H1 (cell line): ENCODE data around the gene ZNF81. TPM values are rescaled to one million over a fixed set of nuclear protein-coding genes. Genes with fewer than 3 reads are reported as not detected.

Source experiments
- CTCF ChIA-PET: fragments of 300-600 bp; sonication (Branson Sonifier 250); formaldehyde crosslinking; loops from one replicate; lab custom pipeline; 2021; ENCODE audit not compliant: partially characterized antibody; lab: Charles Lee
- POLR2A ChIA-PET: fragments of 300-600 bp; sonication (Branson Sonifier 250); formaldehyde crosslinking; loops from one replicate; lab custom pipeline; 2021; ENCODE audit warnings: inconsistent platforms; ENCODE audit not compliant: partially characterized antibody; lab: Charles Lee
- DNase-seq, 2 experiments: peaks; one replicate each; pipeline versions ENCODE4 v3.0.0 to v3.0.0-alpha.2; 2010 to 2022; ENCODE audit warnings: low spot score in 2 of 2, low read depth in 1 of 2, mixed read lengths in 1 of 2
- FAIRE-seq: peaks from 2 replicates; lab custom pipeline; 2011; peaks lifted over from hg19 to GRCh38; lab: Jason Lieb, UNC
- H2AFZ ChIP-seq: 2 replicates; pipeline ENCODE4 v1.8.1; 2012; ENCODE audit warnings: low read length, inconsistent platforms
- H2AK5ac ChIP-seq: 2 replicates; pipeline ENCODE4 v1.6.1; 2013; ENCODE audit warnings: low read depth, low read length
- H2BK120ac ChIP-seq: replicated peaks from 2 replicates; pipeline ENCODE3; 2013; ENCODE audit warnings: low read depth, low read length, inconsistent platforms
- H2BK12ac ChIP-seq: 2 replicates; pipeline ENCODE4 v1.6.1; 2013; ENCODE audit warnings: low read depth, low read length
- H2BK15ac ChIP-seq: 2 replicates; pipeline ENCODE4 v1.6.1; 2013; ENCODE audit warnings: low read length
- H2BK20ac ChIP-seq: 2 replicates; pipeline ENCODE4 v1.6.1; 2013; ENCODE audit warnings: low read length
- H2BK5ac ChIP-seq: 2 replicates; pipeline ENCODE4 v1.6.1; 2013; ENCODE audit warnings: low read depth, low read length
- H3K14ac ChIP-seq: 2 replicates; pipeline ENCODE4 v1.6.1; 2013; ENCODE audit warnings: inconsistent platforms; ENCODE audit not compliant: insufficient read length
- H3K18ac ChIP-seq: 2 replicates; pipeline ENCODE4 v1.6.1; 2013; ENCODE audit warnings: low read length; ENCODE audit errors: extremely low read depth
- H3K23ac ChIP-seq: 2 replicates; pipeline ENCODE4 v1.6.1; 2013; ENCODE audit warnings: inconsistent platforms; ENCODE audit not compliant: insufficient read length
- H3K23me2 ChIP-seq: 2 replicates; pipeline ENCODE4 v1.6.1; 2013; ENCODE audit warnings: low read depth, low read length
- H3K27ac ChIP-seq: 2 replicates; pipeline ENCODE4 v1.6.1; 2011; ENCODE audit warnings: low read depth, low read length, inconsistent platforms
- H3K27me3 ChIP-seq, 4 experiments: replicated peaks in 1 of 4; 1 replicate in 1 of 4; 2 replicates in 3 of 4; pipeline versions ENCODE4 v1.6.1 to v1.8.1; 2011 to 2013; ENCODE audit warnings: low read length in 3 of 4, mild to moderate bottlenecking in 3 of 4, inconsistent platforms in 2 of 4, mixed read lengths in 2 of 4, moderate library complexity in 1 of 4; ENCODE audit not compliant: control insufficient read depth in 3 of 4, insufficient read depth in 3 of 4; ENCODE audit errors: extremely low read depth in 1 of 4
- H3K36me3 ChIP-seq, 4 experiments: 2 replicates each; pipeline versions ENCODE4 v1.6.1 to v1.8.1; 2011 to 2013; ENCODE audit warnings: mild to moderate bottlenecking in 4 of 4, low read length in 3 of 4, moderate library complexity in 2 of 4, control low read depth in 1 of 4, inconsistent platforms in 1 of 4; ENCODE audit not compliant: insufficient read depth in 4 of 4, control insufficient read depth in 2 of 4
- H3K4ac ChIP-seq: replicated peaks from 2 replicates; pipeline ENCODE3; 2013; ENCODE audit warnings: low read length, low read depth, mixed read lengths, inconsistent platforms; ENCODE audit not compliant: insufficient read length
- H3K4me1 ChIP-seq, 4 experiments: replicated peaks in 1 of 4; 1 replicate in 1 of 4; 2 replicates in 3 of 4; pipeline versions ENCODE4 v1.6.1 to v1.8.1; 2011 to 2013; ENCODE audit warnings: low read length in 3 of 4, inconsistent platforms in 2 of 4, mixed read lengths in 1 of 4; ENCODE audit not compliant: insufficient read depth in 4 of 4, control insufficient read depth in 3 of 4
- H3K4me2 ChIP-seq, 2 experiments: 2 replicates each; pipeline versions ENCODE4 v1.6.1 to v1.8.1; 2011 to 2013; ENCODE audit warnings: low read depth in 2 of 2, low read length in 2 of 2, control low read depth in 1 of 2, inconsistent platforms in 1 of 2, mild to moderate bottlenecking in 1 of 2; ENCODE audit not compliant: insufficient read depth in 1 of 2
- H3K4me3 ChIP-seq, 4 experiments: fragments of 200-600, 300-600 bp in 1 of 4; sonication (generic), shearing (Covaris generic), sonication (Bioruptor Twin) in 1 of 4; 2 replicates each; pipeline versions ENCODE4 v1.5.1 to v1.8.1; 2011 to 2016; ENCODE audit warnings: low read length in 4 of 4, low read depth in 3 of 4, control low read depth in 2 of 4, inconsistent platforms in 2 of 4, mild to moderate bottlenecking in 2 of 4, mixed read lengths in 1 of 4, moderate library complexity in 1 of 4; ENCODE audit not compliant: insufficient read depth in 2 of 4; ENCODE audit errors: extremely low read depth in 1 of 4
- H3K56ac ChIP-seq: replicated peaks from 2 replicates; pipeline ENCODE3; 2013; ENCODE audit warnings: low read depth, mild to moderate bottlenecking, mixed read lengths, low read length, inconsistent platforms; ENCODE audit not compliant: insufficient read length
- H3K79me1 ChIP-seq: 2 replicates; pipeline ENCODE4 v1.6.1; 2013; ENCODE audit warnings: low read depth, low read length, control low read depth
- H3K79me2 ChIP-seq, 2 experiments: 2 replicates each; pipeline versions ENCODE4 v1.6.1 to v1.8.1; 2012 to 2013; ENCODE audit warnings: low read length in 2 of 2, mild to moderate bottlenecking in 2 of 2, inconsistent platforms in 1 of 2; ENCODE audit not compliant: insufficient read depth in 2 of 2, control insufficient read depth in 1 of 2
- H3K9ac ChIP-seq, 4 experiments: replicated peaks in 1 of 4; 1 replicate in 1 of 4; 2 replicates in 3 of 4; pipeline versions ENCODE4 v1.6.1 to v1.8.1; 2011 to 2013; ENCODE audit warnings: low read depth in 3 of 4, low read length in 3 of 4, control low read depth in 2 of 4, mild to moderate bottlenecking in 2 of 4, moderate library complexity in 2 of 4, inconsistent platforms in 1 of 4; ENCODE audit errors: extremely low read depth in 1 of 4
- H3K9me3 ChIP-seq, 2 experiments: 2 replicates each; pipeline versions ENCODE4 v1.6.1 to v1.8.1; 2012 to 2013; ENCODE audit warnings: mild to moderate bottlenecking in 2 of 2, moderate library complexity in 2 of 2, control low read depth in 1 of 2, inconsistent platforms in 1 of 2, low read depth in 1 of 2, low read length in 1 of 2, mixed read lengths in 1 of 2; ENCODE audit not compliant: insufficient read depth in 2 of 2
- H4K20me1 ChIP-seq, 2 experiments: replicated peaks in 1 of 2; 2 replicates each; pipeline versions ENCODE3 to v1.8.1; 2011 to 2013; ENCODE audit warnings: inconsistent platforms in 2 of 2, low read length in 2 of 2, mild to moderate bottlenecking in 1 of 2; ENCODE audit not compliant: insufficient read depth in 2 of 2, control insufficient read depth in 1 of 2
- H4K5ac ChIP-seq: 2 replicates; pipeline ENCODE4 v1.6.1; 2013; ENCODE audit warnings: low read length, low read depth, mixed read lengths, inconsistent platforms; ENCODE audit not compliant: insufficient read length
- H4K8ac ChIP-seq: 2 replicates; pipeline ENCODE4 v1.8.0; 2013; ENCODE audit warnings: mild to moderate bottlenecking, moderate library complexity, low read length, inconsistent platforms; ENCODE audit not compliant: insufficient read depth; ENCODE audit errors: extremely low read depth
- H4K91ac ChIP-seq: replicated peaks from 2 replicates; pipeline ENCODE3; 2013; ENCODE audit warnings: low read length, mixed read lengths, inconsistent platforms; ENCODE audit not compliant: insufficient read length
- MAX ChIP-seq: IDR thresholded peaks from 2 replicates; pipeline ENCODE4 v1.6.1; 2012; ENCODE audit warnings: inconsistent platforms
- POLR2AphosphoS5 ChIP-seq: IDR thresholded peaks from 2 replicates; pipeline ENCODE4 v1.6.1; 2011; ENCODE audit warnings: low read depth, low read length
- RAD21 ChIP-seq, 2 experiments: IDR thresholded peaks in 1 of 2; conservative IDR thresholded peaks in 1 of 2; 2 replicates each; pipeline ENCODE4 v1.6.1; 2011; ENCODE audit warnings: low read depth in 2 of 2, low read length in 2 of 2, improper control_type of control experiment in 1 of 2, inconsistent platforms in 1 of 2, mild to moderate bottlenecking in 1 of 2, moderate library complexity in 1 of 2
- SIN3A ChIP-seq, 2 experiments: IDR thresholded peaks in 1 of 2; conservative IDR thresholded peaks in 1 of 2; 2 replicates each; pipeline ENCODE4 v1.6.1; 2011 to 2012; ENCODE audit warnings: low read length in 2 of 2, improper control_type of control experiment in 1 of 2, low read depth in 1 of 2, mild to moderate bottlenecking in 1 of 2
- SP2 ChIP-seq: IDR thresholded peaks from 2 replicates; pipeline ENCODE4 v1.6.1; 2012; ENCODE audit warnings: mild to moderate bottlenecking, low read length, inconsistent platforms
- YY1 ChIP-seq: IDR thresholded peaks from 2 replicates; pipeline ENCODE4 v1.6.1; 2011; ENCODE audit warnings: low read depth, mild to moderate bottlenecking, low read length
- WGBS, 2 experiments: shearing (Covaris generic) in 1 of 2; methylation state at CpG; one replicate each; pipeline versions ENCODE4 v1.1.6 to v1.1.7; 2013 to 2015; ENCODE audit warnings: low lambda C conversion rate in 2 of 2, mixed read lengths in 2 of 2, inconsistent platforms in 1 of 2, low coverage in 1 of 2, missing lambda C conversion rate in 1 of 2; ENCODE audit not compliant: insufficient replicate concordance in 2 of 2, insufficient coverage in 1 of 2, insufficient read length in 1 of 2; ENCODE audit errors: extremely low coverage in 1 of 2, missing lambda C conversion rate in 1 of 2; 5-methylcytosine and 5-hydroxymethylcytosine counted together
- polyA plus RNA-seq, 7 experiments: library from polyadenylated mRNA; depleted of rRNA in 3 of 7; stranded (reverse) in 5 of 7; unstranded in 2 of 7; fragments of >200 nt in 5 of 7; fragments of 200-250 nt in 2 of 7; gene quantifications; 1 replicate in 5 of 7; 2 replicates in 1 of 7; 4 replicates in 1 of 7; pipeline versions ENCODE4 v1.2.1 to v1.2.3, GENCODE V29; 2011 to 2013; ENCODE audit warnings: missing spikeins in 2 of 7, mixed read lengths in 2 of 7
- total RNA-seq: library from RNA; stranded (reverse); fragmentation: NEBNext Ultra II Directional; extraction: Animal tissue kit (Norgen Biotek cat#: 25700); gene quantifications from 2 replicates; pipeline ENCODE4 v1.2.1, GENCODE V29; 2021
- TF ChIP-seq, protein P1 (sequence below), 3 experiments: IDR thresholded peaks; 1 replicate in 2 of 3; 2 replicates in 1 of 3; pipeline versions ENCODE4 v1.5.1 to v1.6.1; 2011; ENCODE audit warnings: low read length in 3 of 3, mild to moderate bottlenecking in 3 of 3, inconsistent platforms in 2 of 3, low read depth in 1 of 3, moderate library complexity in 1 of 3; ENCODE audit not compliant: insufficient read depth in 1 of 3; ENCODE audit errors: control extremely low read depth in 1 of 3

The ZNF81 gene
- total and polyA plus RNA-seq, 2 of the 8 experiments (the other 6 are each of a cell fraction or from before 2014, with no cell fraction given), result 3.4 to 10.0 TPM

DNA sequence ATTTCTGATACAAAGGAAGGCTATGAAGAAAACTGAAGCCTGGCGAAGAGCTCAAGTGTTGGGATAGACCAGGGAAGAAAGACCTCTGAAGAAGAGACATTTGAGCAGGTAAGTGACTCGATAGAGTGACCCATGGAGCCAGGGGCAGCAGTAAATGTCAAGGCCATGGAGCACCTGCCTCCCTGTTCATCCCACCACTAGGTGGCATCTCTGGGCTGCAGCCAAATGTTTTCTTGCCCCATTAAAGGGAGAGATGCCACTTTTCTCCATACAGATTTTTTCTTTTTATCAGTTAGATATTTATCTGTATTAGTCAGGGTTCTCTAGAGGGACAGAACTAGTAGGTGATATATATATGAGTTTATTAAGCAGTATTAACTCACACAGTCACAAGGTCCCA lies 4.9 kb upstream of the ZNF81 start:
- TF ChIP-seq MAX, result 0 out of 2 replicates have a peak, but pooled peaks have one; percentile 26
- no peak for TF ChIP-seq SIN3A (conservative IDR thresholded peaks at IDR 0.05 in 1 of 2, IDR thresholded peaks at IDR 0.05 in 1 of 2; ENCODE audit: low read depth in 1 of 2, low read length in 2 of 2)
- TF ChIP-seq, protein P1, sequence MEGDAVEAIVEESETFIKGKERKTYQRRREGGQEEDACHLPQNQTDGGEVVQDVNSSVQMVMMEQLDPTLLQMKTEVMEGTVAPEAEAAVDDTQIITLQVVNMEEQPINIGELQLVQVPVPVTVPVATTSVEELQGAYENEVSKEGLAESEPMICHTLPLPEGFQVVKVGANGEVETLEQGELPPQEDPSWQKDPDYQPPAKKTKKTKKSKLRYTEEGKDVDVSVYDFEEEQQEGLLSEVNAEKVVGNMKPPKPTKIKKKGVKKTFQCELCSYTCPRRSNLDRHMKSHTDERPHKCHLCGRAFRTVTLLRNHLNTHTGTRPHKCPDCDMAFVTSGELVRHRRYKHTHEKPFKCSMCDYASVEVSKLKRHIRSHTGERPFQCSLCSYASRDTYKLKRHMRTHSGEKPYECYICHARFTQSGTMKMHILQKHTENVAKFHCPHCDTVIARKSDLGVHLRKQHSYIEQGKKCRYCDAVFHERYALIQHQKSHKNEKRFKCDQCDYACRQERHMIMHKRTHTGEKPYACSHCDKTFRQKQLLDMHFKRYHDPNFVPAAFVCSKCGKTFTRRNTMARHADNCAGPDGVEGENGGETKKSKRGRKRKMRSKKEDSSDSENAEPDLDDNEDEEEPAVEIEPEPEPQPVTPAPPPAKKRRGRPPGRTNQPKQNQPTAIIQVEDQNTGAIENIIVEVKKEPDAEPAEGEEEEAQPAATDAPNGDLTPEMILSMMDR (IDR thresholded peaks at IDR 0.05; ENCODE audit: control extremely low read depth in 1 of 3, insufficient read depth in 1 of 3, low read depth in 1 of 3, low read length in 3 of 3), result peak; percentile 65 to 77 (median 70)
- no peak for TF ChIP-seq SP2
- 0 out of 2 replicates have a peak, but pooled peaks have one; percentile 21 for TF ChIP-seq YY1
- no peak for TF ChIP-seq POLR2AphosphoS5
- peak; percentile 61 to 71 for TF ChIP-seq RAD21 (IDR thresholded peaks at IDR 0.05 in 1 of 2, conservative IDR thresholded peaks at IDR 0.05 in 1 of 2; ENCODE audit: low read depth in 2 of 2, low read length in 2 of 2)
- FAIRE-seq (peak; percentile 39), DNase-seq (peak in 1 of 2 experiments; percentile 52)
- Histone ChIP-seq H3K36me3 (no peaks in the 10 kb centered on the region), H4K20me1 (no peaks in the 10 kb centered on the region), H3K23me2 (0 out of 2 replicates have a peak, but pooled peaks cover 2% of the 10 kb centered on the region), H3K79me1 (no peaks in the 10 kb centered on the region), H2BK15ac (no peak overlapping the region), H4K91ac (no peak overlapping the region), H2BK12ac (no peak overlapping the region), H3K9me3 (no peaks in the 10 kb centered on the region), H3K27me3 (no peaks in the 10 kb centered on the region), H3K27ac (no peak overlapping the region), H3K4ac (no peak overlapping the region), H3K79me2 (no peaks in the 10 kb centered on the region), H3K4me1 (peaks cover 0 to 3% (median 0%) of the 10 kb centered on the region in 4 experiments; a peak in 1 of 7 replicates), H3K23ac (no peak overlapping the region), H2BK120ac (no peak overlapping the region), H3K18ac (no peak overlapping the region), H4K8ac (no peak overlapping the region), H4K5ac (no peak overlapping the region), H3K56ac (no peak overlapping the region), H2AK5ac (no peak overlapping the region), H3K4me2 (no peak overlapping the region), H2BK5ac (no peak overlapping the region), H2AFZ (no peak overlapping the region), H3K14ac (no peak overlapping the region), H3K9ac (no peak overlapping the region), H2BK20ac (no peak overlapping the region), H3K4me3 (no peak overlapping the region)
- CTCF ChIA-PET, result interaction anchor here (1.3 to 2.4 kb wide), 8 partner anchors 9 to 195 kb away, joined by 3 to 19 read pairs (median 5); no protein-coding TSS in a partner anchor
- WGBS, 2 experiments, result 44% methylated on average over 2 of the region's 2 CpGs; no CpG with 5 or more reads in 1 of the 2 experiments
- POLR2A ChIA-PET, result no interaction called here
